GM08714 (cell line): ENCODE measurements around the gene PAPSS2.

Source experiments
- H3K4me3 ChIP-seq: fragments of 200-500 bp; sonication (Bioruptor generic); 2 replicates; pipeline ENCODE4 v1.5.1; 2014; ENCODE audit warnings: mild to moderate bottlenecking, low read length, inconsistent platforms
- ZNF274 ChIP-seq: IDR thresholded peaks from 2 replicates; pipeline ENCODE4 v1.6.1; 2012; ENCODE audit warnings: mild to moderate bottlenecking, low read depth, low read length

PAPSS2 gene

GRCh38 chr10:87671139-87671815, 11.6 kb downstream of the PAPSS2 start:
- H3K4me3 ChIP-seq = no peak overlapping the region

GRCh38 chr10:87672551-87672950, 12.9 kb downstream of the PAPSS2 start:
- no peak overlapping the region for H3K4me3 ChIP-seq
- TF ChIP-seq ZNF274 = no peak

More at GRCh38 chr10:87671139-87671815, 11.6 kb downstream of the PAPSS2 start:
- no peak for TF ChIP-seq ZNF274

- no peak overlapping the region for H3K4me3 ChIP-seq
- no peak for TF ChIP-seq ZNF274
Observed at GRCh38 chr10:87674943-87675342, 15.3 kb downstream of the PAPSS2 start.

- no peak for TF ChIP-seq ZNF274
- H3K4me3 ChIP-seq = no peak overlapping the region
Observed at GRCh38 chr10:87675396-87676376, 16.0 kb downstream of the PAPSS2 start.

GRCh38 chr10:87677595-87677994, 17.9 kb downstream of the PAPSS2 start:
- H3K4me3 ChIP-seq = no peak overlapping the region
- TF ChIP-seq ZNF274 = no peak

GRCh38 chr10:87678302-87678701, 18.6 kb downstream of the PAPSS2 start:
- no peak overlapping the region for H3K4me3 ChIP-seq
- TF ChIP-seq ZNF274 = no peak

GRCh38 chr10:87683356-87683755, 23.7 kb downstream of the PAPSS2 start:
- no peak overlapping the region for H3K4me3 ChIP-seq
- no peak for TF ChIP-seq ZNF274

GRCh38 chr10:87684001-87684638, 24.4 kb downstream of the PAPSS2 start:
- no peak for TF ChIP-seq ZNF274
- no peak overlapping the region for H3K4me3 ChIP-seq

- no peak overlapping the region for H3K4me3 ChIP-seq
- no peak for TF ChIP-seq ZNF274
Observed at GRCh38 chr10:87685832-87686574, 26.3 kb downstream of the PAPSS2 start.

- no peak for TF ChIP-seq ZNF274
- no peak overlapping the region for H3K4me3 ChIP-seq
Observed at GRCh38 chr10:87691506-87692070, 31.9 kb downstream of the PAPSS2 start.

GRCh38 chr10:87692956-87693484, 33.3 kb downstream of the PAPSS2 start:
- no peak for TF ChIP-seq ZNF274
- no peak overlapping the region for H3K4me3 ChIP-seq

- no peak for TF ChIP-seq ZNF274
- no peak overlapping the region for H3K4me3 ChIP-seq
Observed at GRCh38 chr10:87694011-87694794, 34.5 kb downstream of the PAPSS2 start.
